ENCODE data around the gene IGF2BP2. TPM values are rescaled to one million over a fixed set of nuclear protein-coding genes. Genes with fewer than 3 reads are reported as not detected.
"Not testable (repeated sequence)": the region's sequence is repeated elsewhere in the genome, so short reads cannot be mapped to it uniquely, and the experiment has no call there.

Gene IGF2BP2
- total RNA-seq, 2 donors from 2014 or later: 2.6 to 2.7 TPM

DNA sequence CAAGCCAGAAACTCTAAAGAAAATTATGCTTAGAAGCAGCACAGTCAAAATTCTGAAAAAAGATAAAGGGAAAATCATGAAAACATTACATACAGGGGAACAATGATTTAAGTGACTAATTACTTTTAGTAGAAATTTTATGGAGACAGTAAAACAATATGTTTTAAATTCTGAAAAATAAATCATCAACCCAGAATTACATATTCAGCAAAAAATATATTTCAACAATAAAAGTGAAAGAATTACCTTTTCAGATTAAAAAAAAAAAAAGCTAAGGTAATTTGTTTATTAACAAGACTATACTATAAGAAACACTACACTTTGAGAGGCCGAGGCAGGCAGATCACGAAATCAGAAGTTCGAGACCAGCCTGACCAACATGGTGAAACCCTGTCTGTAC is 32.4 kb upstream of the IGF2BP2 start:
- no peak for ATAC-seq (ENCODE audit: insufficient number of reproducible peaks, low FRiP score, low read depth)
- no peak for TF ChIP-seq CTCF (IDR thresholded peaks at IDR 0.05)
- H3K27ac ChIP-seq: no peak overlapping the region
- peaks cover 8% of the 10 kb centered on the region for H3K9me3 ChIP-seq
- no peak overlapping the region for H3K4me3 ChIP-seq
- no peaks in the 10 kb centered on the region for H3K27me3 ChIP-seq (replicated peaks; ENCODE audit: insufficient read depth)
- no peak for DNase-seq (ENCODE audit: low spot score)
- H3K4me1 ChIP-seq (ENCODE audit: control insufficient read depth in 1 of 2, low read depth in 2 of 2): no peaks in the 10 kb centered on the region
- no peaks in the 10 kb centered on the region for H3K36me3 ChIP-seq

DNA sequence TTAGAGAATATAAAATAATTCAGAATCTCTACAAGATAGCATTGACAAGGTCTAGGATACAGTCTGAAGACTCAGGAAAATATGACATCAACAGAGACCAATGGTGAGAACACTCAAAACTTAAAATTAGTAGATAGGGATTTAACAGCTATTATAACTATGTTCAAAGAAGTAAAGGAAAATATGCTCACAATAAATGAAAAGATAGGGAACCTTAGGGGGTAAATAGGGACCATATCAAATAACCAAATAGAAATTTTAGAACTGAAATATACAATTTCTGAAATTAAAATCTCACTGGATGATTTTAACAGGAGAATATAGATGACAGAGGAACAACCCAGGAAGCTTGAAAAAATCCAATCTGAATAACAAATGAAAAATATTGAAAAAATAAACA is 31.8 kb upstream of the IGF2BP2 start:
- no peak for DNase-seq (ENCODE audit: low spot score)
- H3K9me3 ChIP-seq: peaks cover 8% of the 10 kb centered on the region
- H3K27me3 ChIP-seq (replicated peaks; ENCODE audit: insufficient read depth): no peaks in the 10 kb centered on the region
- H3K27ac ChIP-seq: no peak overlapping the region
- no peak for ATAC-seq (ENCODE audit: insufficient number of reproducible peaks, low FRiP score, low read depth)
- H3K4me3 ChIP-seq: no peak overlapping the region
- H3K4me1 ChIP-seq (ENCODE audit: control insufficient read depth in 1 of 2, low read depth in 2 of 2): no peaks in the 10 kb centered on the region
- no peak for TF ChIP-seq CTCF (IDR thresholded peaks at IDR 0.05)
- no peaks in the 10 kb centered on the region for H3K36me3 ChIP-seq

DNA sequence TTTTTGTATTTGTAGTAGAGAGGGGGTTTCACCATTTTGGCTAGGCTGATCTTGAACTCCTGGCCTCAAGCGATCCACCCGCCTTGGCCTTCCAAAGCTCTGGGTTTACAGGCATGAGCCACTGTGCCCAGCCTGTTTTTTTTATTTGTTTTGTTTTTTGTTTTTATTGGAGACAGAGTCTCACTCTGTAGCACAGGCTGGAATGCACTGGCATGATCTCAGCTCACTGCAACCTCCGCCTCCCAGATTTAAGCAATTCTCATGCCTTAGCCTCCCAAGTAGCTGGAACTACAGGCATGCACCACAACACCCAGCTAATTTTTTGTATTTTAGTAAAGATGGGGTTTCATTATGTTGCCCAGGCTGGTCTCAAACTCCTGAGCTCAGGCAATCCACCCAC is 28.9 kb upstream of the IGF2BP2 start:
- not testable (repeated sequence) for H3K4me3 ChIP-seq; DNase-seq (ENCODE audit: low spot score); ATAC-seq (ENCODE audit: insufficient number of reproducible peaks, low FRiP score, low read depth); H3K27ac ChIP-seq; H3K27me3 ChIP-seq (replicated peaks; ENCODE audit: insufficient read depth); H3K4me1 ChIP-seq (ENCODE audit: control insufficient read depth in 1 of 2, low read depth in 2 of 2); H3K36me3 ChIP-seq; H3K9me3 ChIP-seq

- TF ChIP-seq CTCF (IDR thresholded peaks at IDR 0.05): no peak
Measured at GRCh38 chr3:185852635-185853034, 27.8 kb upstream of the IGF2BP2 start.

DNA sequence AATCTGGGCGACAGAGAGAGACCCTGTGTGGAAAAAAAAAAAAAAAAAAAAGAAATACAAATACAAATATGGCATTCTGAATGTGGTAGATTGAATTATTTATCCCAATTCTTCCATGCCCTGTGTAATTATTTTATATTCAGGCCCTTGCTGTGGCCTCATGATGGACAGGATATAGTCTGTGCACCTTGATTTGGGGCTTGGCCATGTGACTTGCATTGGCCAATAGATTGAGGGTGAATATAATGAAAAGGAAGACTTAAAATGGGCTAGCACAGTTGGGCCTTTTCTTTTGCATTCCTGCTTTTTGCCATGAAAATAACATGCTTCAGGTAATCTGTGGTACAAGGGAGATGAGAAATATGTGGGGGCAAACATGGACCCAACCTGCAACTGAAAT is 27.1 kb upstream of the IGF2BP2 start:
- DNase-seq (ENCODE audit: low spot score): no peak
- H3K27me3 ChIP-seq (replicated peaks; ENCODE audit: insufficient read depth): no peaks in the 10 kb centered on the region
- no peak for ATAC-seq (ENCODE audit: insufficient number of reproducible peaks, low FRiP score, low read depth)

More at GRCh38 chr3:185852635-185853034, 27.8 kb upstream of the IGF2BP2 start:
- no peak for ATAC-seq (ENCODE audit: insufficient number of reproducible peaks, low FRiP score, low read depth)
- Histone ChIP-seq H3K36me3 (no peaks in the 10 kb centered on the region), H3K9me3 (peaks cover 8% of the 10 kb centered on the region), H3K4me3 (no peak overlapping the region), H3K4me1 (ENCODE audit: control insufficient read depth in 1 of 2, low read depth in 2 of 2) (no peaks in the 10 kb centered on the region), H3K27ac (no peak overlapping the region), H3K27me3 (replicated peaks; ENCODE audit: insufficient read depth) (no peaks in the 10 kb centered on the region)
- no peak for DNase-seq (ENCODE audit: low spot score)

More for the DNA sequence above, 27.1 kb upstream of the IGF2BP2 start:
- peaks cover 8% of the 10 kb centered on the region for H3K9me3 ChIP-seq
- no peak for TF ChIP-seq CTCF (IDR thresholded peaks at IDR 0.05)
- no peaks in the 10 kb centered on the region for H3K36me3 ChIP-seq
- no peak overlapping the region for H3K4me3 ChIP-seq
- no peaks in the 10 kb centered on the region for H3K4me1 ChIP-seq (ENCODE audit: control insufficient read depth in 1 of 2, low read depth in 2 of 2)
- no peak overlapping the region for H3K27ac ChIP-seq

Measured in thoracic aorta (tissue), 2 donors.